DND-41 (cell line): Measurements from ENCODE around the gene ST6GALNAC6.
"Not testable (repeated sequence)": the region's sequence is repeated elsewhere in the genome, so short reads cannot be mapped to it uniquely, and the experiment has no call there.

Experiments used
- EZH2 ChIP-seq: IDR thresholded peaks from 3 replicates; pipeline ENCODE4 v1.6.1; 2012; ENCODE audit warnings: borderline replicate concordance, low read depth, mild to moderate bottlenecking, moderate library complexity, low read length, inconsistent platforms; ENCODE audit not compliant: severe bottlenecking
- TF ChIP-seq, protein P1 (sequence below): IDR thresholded peaks from 2 replicates; pipeline ENCODE4 v1.5.1; 2012; ENCODE audit warnings: borderline replicate concordance, low read length, moderate library complexity, mild to moderate bottlenecking; ENCODE audit not compliant: poor library complexity, severe bottlenecking; ENCODE audit errors: extremely low read depth

DNA sequence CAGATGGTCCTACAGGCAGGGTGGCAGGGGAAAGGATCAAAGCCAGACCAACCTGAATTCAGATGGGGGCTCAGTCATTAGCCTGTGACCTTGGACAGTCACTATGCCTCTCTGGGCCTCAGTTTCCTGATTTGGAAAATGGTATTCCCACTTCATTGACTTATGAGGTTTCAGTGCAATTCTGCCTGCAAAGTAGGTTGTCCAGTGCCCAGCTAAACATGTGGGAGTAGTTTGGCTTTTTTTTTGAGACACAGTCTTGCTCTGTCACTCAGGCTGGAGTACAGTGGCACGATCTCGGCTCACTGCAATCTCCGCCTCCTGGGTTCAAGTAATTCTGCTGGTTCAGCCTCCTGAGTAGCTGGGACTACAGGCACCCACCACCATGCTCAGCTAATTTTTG, 62.8 kb downstream of the ST6GALNAC6 start:
- TF ChIP-seq, protein P1, sequence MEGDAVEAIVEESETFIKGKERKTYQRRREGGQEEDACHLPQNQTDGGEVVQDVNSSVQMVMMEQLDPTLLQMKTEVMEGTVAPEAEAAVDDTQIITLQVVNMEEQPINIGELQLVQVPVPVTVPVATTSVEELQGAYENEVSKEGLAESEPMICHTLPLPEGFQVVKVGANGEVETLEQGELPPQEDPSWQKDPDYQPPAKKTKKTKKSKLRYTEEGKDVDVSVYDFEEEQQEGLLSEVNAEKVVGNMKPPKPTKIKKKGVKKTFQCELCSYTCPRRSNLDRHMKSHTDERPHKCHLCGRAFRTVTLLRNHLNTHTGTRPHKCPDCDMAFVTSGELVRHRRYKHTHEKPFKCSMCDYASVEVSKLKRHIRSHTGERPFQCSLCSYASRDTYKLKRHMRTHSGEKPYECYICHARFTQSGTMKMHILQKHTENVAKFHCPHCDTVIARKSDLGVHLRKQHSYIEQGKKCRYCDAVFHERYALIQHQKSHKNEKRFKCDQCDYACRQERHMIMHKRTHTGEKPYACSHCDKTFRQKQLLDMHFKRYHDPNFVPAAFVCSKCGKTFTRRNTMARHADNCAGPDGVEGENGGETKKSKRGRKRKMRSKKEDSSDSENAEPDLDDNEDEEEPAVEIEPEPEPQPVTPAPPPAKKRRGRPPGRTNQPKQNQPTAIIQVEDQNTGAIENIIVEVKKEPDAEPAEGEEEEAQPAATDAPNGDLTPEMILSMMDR = not testable (repeated sequence)
- not testable (repeated sequence) for TF ChIP-seq EZH2
